NCI-H2081 treated with DMSO at 0.1 percent for 48 hours (cell line): ENCODE measurements around the gene HOXC11.
A peak's percentile ranks its signal among the peaks of the same experiment; 100 is the strongest.

ENCODE experiments used
- DNase-seq: peaks from one replicate; lab custom pipeline; 2025; lab: John Stamatoyannopoulos, UW

HOXC11 gene

DNA sequence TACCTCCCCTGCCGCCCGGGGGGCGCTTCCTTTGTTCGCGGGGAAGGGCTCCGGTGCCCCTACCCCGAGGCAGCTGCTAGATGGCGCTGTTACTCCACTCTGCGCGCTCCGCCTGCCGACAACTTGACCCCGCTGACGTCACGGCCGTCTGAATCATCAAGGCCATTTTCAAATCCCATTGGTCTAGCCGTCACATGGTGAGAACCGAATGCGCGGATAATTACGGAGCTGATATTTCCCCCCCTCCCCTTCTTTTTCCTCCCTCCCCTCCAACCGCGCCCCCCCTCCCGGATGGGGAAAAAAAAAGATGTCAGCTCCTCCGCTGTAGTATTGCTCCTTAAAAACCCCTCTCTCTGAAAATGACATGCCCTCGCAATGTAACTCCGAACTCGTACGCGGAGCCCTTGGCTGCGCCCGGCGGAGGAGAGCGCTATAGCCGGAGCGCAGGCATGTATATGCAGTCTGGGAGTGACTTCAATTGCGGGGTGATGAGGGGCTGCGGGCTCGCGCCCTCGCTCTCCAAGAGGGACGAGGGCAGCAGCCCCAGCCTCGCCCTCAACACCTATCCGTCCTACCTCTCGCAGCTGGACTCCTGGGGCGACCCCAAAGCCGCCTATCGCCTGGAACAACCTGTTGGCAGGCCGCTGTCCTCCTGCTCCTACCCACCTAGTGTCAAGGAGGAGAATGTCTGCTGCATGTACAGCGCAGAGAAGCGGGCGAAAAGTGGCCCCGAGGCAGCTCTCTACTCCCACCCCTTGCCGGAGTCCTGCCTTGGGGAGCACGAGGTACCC, 12.2 kb downstream of the HOXC11 start, which contains the start of gene HOXC10:
TSS of gene HOXC10 (plus strand) at position 246 of the 791 bp plus-strand sequence. CDS start at position 360, 114 bp downstream.
- DNase-seq: peak; percentile 54

DNA sequence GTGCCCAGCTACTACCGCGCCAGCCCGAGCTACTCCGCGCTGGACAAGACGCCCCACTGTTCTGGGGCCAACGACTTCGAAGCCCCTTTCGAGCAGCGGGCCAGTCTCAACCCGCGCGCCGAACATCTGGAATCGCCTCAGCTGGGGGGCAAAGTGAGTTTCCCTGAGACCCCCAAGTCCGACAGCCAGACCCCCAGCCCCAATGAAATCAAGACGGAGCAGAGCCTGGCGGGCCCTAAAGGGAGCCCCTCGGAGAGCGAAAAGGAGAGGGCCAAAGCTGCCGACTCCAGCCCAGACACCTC, 12.7 kb downstream of the HOXC11 start:
- DNase-seq: no peak

DNA sequence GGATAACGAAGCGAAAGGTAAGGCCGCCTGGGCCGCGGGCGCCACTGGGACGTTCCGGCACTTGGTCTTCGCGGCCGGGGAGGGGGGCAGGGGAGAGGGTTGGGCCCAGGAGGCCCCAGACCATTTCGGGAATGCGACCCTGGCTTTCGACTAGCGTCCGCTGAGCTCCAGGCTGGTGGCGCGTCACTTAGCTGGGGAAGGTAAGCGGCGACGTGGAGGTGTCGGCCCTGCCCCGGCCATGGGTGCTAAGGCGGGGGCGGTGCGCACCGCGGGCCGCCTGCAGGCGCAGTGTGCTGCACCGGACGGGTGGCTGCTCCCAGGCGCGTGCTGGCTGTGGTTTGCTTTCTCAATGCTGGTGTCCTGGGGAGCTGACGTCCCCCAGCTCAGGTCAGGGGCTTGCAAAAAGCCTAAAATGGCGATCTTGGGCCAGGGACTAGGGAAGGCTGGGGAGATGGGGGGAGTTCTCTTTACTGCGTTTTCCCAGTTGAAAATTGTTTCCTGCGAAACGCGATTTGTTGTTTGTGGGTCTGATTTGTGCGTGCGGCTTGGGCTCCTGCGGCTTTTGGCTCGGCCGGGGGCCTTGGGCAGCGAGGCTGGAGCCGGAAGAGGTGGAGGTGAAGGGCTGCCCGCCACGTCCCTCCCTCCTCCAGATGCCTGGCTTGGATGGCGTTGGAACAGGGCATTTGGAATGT, 13.2 kb downstream of the HOXC11 start:
- DNase-seq: no peak

DNA sequence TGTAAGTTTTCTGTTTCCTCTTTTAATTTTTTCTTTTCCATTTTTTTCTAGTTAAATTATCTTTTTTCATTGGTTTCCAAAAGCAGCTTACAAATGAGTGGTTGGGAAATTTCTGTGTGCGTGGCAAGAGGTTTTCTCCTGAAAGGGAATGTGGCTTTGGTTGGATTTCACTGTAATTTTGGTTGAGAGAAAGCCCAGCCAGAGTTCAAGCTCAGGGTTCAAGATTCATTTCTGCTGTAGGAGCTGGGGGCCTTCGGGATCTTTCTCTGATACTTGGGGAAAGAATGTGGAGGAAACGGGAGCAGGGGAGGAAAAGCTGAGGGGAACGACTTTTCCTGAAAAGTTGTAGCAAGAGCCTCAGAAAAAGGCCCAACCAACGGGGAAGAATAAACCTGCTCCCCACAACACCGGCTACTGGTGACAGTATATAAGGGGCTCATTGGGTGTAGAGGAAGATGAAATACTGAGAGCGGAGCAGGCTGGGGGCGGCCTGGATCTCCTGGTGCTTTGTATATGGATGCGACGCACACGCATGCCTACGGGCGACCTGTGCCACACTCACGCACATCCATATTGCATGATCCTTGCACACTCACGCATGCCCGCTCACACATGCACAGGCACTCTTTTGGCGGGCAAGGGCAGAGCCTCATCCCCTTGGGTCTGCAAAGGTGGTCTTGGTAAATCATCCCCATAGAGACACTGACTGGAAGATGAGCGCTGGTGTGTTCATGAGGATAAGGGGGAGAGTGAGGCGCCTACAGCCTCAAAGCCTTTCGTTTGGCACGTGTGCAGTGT, 14.0 kb downstream of the HOXC11 start:
- no peak for DNase-seq

DNA sequence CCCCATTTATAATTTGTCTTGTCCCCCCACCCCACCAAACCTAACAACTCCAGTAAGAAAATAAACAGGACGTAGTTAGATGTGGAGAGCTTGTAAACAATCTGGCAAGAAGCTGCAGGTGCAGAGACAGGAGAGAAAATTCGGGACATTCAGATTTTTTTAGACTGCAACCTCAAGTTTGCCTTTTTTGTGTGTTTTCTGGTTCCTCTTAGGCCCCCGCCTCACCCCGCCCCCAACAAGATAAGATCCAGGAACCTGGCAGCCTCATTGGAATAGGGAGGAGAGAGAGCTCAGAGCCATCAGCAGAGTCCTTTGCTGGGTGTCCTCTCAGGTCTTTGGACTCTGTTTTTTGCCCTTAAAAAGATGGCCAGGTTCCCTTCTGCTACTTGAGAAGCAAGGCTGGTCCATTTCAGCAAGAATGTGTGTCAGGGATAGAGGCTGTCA, 14.9 kb downstream of the HOXC11 start:
- DNase-seq: no peak

DNA sequence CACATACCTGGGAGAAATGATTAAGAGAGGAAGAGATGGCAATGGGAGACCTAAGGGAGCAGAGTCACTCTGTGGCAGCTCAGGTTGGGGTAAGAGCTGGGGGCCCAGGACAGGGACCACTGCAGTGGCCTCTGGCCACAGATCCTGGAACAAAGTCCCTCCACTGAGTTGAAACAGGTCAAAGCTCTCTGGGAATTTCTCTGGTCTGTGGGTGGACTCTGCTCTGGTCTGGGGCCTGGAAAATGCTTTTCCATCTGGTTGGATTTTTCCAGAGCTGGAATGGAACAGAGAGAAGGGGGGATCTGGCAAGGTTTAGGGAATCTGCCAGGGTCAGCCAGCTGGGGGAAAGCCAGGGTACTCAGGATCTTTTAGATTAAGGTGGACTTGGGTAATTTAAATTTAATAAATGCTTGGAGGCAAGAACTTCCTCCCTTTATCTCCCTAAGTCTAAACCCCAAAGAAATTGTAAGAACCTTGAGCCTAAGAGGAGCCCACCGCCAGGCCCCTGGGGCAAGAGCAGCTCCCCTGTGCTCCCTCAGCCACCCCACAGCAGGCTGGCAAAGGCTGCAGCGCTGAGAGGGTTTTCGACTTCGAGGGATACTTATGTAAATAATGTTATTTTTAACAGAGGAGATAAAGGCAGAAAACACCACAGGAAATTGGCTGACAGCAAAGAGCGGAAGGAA, 15.8 kb downstream of the HOXC11 start:
- no peak for DNase-seq

DNA sequence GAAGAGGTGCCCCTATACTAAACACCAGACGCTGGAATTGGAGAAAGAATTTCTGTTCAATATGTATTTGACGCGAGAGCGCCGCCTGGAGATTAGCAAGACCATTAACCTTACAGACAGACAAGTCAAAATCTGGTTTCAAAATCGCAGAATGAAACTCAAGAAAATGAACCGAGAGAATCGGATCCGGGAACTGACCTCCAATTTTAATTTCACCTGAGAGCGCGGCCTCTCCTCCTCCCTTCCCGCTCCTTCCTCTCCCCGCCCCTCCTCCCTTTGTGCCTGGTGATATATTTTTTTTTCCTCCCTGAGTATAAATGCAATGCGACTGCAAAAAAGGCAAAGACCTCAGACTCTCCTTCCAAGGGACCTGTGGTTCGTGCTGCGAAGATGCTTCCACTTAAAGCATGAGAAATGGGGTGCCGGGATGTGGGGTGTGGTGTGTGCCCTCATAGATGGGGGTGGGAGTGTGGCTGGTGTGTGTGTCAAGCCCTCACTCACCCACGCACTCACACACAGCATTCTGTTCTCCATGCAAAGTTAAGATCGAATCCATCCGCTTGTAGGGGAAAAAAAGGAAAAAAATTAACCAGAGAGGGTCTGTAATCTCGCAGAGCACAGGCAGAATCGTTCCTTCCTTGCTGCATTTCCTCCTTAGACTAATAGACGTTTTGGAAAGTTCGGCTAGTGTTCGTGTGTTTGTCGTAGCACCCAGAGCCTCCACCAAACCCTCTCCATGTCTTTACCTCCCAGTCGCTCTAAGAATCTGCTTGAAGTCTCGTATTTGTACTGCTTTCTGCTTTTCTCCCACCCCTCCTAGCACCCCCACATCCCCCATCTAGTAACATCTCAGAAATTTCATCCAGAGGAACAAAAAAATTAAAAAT, 16.5 kb downstream of the HOXC11 start:
- DNase-seq: no peak

DNA sequence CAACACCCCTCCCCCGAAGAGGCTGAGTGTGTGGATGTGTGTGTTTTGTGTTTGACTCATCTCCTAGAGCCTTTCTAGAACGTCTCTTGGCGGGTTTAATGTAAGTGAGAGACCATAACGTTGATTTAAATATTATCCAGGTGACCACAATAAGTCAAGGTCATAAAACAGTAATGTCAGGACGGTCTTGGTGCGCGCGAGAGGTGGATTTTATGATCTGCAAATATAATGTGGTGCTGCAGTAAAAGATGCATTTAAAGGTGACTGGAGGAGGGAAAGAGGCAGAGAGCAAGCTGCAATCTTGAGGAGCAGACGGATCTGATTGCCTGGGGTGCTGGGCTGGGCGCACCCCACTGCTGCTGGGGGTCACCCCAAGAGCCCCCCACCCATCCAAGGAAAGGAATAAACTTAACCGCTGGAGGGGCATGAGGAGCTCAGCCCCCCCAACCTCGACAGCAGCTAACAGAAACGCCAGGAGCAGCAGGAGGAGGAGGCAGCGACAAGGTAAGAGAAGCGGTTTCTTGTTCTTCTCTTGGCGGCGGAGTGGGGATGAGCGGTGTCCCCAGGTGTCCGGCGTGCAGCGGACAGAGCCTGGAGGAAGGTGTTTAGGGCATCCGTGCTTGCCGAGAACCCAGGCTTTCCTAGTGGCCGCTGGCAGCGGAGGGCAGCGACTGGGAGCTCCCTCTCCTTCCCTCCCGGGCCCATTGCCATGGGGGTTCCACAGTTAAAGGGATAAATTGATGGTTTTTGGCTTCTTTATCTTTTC, 17.6 kb downstream of the HOXC11 start:
- DNase-seq: no peak

DNA sequence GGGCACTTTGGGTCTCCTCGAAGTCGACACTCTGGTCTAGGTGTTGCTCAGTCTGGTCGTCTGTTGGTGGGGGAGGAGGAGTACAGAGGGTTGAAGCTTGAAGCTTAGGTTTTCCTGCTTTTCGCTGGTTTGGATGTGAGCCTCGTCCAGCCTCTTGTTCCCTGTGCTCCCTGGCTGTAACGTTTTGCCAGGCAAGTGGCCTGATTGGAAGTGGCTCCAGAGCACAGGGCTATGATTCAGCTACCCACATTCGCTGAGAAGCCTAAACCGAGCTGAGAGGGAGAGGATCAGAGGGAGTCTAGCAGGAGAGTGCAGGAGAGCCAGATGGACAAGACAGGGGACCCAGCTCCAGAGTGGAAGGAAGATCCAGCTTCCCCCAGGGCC, 18.1 kb downstream of the HOXC11 start:
- no peak for DNase-seq

DNA sequence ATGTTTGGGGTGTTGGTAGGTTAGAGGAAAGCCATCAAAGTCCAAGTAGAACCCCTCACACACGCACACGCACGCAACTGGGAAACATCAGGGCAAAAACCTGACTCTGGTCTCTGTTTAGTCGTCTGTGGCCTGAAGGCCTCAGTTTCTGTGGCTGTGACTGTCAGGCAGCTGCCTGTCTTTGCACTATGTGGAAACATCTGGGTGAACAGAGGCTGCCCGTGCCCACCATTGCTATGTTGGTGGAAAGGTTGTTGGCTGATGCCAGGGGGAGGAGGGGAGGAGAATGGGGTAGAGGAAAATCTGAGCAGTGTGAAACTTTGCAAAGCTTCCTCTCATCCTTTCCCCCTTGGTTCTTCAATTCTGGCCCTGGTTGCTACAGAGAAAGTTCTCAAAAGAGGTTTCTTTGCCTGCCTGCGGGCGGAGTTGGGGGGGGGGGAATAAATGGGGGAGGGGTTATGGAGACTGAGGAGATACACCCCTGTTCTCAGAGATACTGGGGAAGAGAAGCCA, 19.5 kb downstream of the HOXC11 start:
- no peak for DNase-seq

DNA sequence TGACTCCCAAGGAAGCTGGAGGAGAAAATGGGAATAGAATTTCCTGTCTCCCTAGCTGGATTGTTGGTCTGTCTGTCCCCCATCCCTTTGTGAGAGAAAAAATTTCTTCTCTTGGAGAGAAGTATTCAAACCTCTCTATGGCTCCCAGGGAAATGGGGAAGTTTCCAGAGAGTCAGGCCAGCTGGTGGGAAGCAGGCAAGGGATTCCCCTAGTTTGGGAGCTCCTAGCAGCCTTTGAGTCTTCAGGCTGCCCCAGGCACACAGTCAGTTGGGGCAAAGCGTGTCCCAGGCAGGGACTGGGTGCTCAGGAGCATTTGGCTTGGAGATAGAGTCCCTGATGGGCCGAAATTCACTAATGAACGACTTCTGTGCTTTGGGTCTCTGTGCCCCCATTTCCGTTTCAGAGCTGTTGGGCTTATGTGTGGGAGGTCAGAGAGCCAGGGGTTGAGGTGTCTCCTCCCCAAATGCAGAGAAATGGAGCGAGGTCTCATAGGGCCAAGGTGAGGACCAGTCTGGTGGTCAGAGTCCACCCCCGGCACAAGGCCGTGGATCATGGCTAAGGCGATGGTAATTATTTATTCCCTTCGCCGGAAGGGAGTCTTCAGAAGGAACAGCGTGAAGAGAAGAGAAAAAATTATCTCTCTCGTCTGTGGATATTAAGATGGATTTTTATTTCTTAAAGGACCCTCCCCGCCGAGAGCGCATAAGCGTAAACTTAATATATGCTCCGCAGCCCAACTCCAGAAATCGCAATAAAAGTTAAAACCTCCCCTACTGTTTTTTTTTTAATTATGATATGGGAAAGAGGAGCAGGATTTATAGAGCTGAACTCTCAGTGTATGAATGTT, 20.5 kb downstream of the HOXC11 start:
- no peak for DNase-seq

DNA sequence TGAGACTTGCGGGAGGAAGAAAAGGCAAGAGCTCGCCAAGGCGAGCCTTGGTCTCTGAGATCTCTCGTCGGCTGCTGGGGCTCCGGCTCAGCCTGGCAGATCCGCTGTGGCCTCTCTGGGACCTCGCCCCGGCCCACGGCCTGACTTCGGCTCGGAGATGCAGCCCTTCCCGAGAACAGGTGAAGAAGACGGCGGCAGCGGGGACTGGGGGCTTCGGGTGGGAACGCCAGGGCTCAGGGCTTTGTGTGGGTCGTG, 21.0 kb downstream of the HOXC11 start:
- no peak for DNase-seq

DNA sequence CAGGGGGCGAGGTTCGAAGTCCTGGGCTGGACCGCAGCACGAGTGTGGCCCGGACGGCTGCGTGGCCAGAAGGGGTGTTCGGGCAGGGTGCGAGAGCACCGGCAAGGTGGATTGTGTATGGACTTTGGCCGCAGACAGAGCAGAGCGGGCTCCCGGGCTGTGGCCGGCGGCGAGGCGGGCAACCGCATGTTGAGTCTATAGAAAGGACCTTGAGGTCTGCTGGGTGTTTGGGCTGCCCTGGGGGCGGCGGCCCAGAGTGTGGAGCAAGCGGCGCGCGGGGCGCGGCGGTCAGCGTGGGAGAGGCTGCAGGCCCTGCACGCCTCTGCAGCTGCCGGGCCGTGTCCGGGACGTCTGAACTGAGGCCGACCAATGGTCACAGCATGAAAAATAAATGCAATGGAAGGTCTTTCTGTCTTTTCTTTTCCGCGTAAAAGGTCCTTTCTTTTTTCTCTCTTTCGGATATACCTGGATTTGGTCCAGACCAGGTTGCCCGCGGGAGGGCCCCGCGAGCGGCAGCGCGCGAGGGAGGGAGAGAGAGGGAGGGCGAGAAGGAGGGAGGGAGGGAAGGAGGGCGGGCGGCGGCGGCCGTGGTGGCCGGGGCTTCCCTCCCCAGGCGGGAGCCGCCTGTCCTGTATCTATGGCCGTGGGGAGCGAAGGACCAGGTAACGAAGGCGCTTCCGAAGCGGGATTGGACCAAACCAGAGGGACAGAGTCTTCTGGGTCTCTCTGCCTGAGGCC, 21.5 kb downstream of the HOXC11 start:
- no peak for DNase-seq

DNA sequence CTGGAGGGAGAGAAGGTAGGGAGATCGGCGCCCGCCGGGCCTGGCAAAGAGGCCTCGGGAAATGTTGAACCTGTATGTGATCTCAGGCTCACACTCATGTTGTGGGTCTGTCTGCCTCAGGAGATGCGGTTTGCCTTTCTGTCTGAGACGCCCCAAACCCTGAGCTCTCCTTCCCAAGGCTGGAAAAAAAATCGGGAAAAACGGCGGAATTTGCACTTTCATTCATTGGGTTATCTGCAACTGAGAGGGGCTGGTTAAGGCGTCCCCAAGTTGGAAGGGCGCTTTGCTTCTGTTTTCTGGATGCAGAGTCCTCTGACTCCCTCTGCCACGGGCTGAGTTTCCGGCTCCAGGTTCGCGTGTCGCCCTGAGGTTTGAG, 22.1 kb downstream of the HOXC11 start:
- no peak for DNase-seq

DNA sequence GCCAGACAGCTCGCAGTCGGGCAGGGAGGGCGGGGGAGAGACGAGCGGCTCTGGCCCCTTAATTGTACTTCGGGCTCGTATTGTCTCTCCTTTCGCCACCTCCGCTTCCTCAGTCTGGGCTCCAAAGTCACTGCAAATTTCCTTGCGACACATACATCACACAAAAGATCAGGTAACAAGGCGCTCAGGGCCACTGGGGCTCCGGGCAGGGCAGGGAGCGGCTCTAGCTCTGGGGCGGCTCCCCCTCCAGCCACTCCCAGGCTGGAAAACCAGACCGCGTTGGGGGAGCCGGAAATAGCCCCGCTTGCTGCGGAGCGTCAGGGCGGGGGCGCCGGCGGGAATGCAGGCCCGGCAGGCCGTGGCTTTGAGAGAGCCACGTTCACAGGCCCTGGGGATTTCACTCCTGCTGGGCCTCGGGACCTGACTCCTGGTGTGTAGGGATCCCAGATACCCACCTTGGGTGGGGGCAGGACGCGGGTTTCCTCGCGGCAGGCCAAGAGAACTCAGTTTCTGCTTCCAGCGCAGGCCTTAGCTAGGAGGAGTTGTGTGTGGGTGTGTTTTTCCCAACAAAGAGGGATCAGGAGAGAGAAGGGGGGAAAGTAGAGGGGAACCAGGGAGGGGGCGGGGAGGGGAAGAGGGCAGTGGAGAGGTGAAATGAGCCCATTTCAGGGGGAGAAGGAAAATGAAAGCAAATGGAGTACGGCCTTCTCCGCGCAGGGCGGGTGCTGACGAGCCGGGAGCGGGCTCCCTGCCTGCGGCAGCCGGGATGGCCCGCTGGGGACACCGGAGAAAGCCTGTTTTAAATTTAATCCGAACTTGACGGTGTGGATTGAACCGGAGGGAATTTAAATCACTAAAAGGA, 22.7 kb downstream of the HOXC11 start:
- DNase-seq: no peak

DNA sequence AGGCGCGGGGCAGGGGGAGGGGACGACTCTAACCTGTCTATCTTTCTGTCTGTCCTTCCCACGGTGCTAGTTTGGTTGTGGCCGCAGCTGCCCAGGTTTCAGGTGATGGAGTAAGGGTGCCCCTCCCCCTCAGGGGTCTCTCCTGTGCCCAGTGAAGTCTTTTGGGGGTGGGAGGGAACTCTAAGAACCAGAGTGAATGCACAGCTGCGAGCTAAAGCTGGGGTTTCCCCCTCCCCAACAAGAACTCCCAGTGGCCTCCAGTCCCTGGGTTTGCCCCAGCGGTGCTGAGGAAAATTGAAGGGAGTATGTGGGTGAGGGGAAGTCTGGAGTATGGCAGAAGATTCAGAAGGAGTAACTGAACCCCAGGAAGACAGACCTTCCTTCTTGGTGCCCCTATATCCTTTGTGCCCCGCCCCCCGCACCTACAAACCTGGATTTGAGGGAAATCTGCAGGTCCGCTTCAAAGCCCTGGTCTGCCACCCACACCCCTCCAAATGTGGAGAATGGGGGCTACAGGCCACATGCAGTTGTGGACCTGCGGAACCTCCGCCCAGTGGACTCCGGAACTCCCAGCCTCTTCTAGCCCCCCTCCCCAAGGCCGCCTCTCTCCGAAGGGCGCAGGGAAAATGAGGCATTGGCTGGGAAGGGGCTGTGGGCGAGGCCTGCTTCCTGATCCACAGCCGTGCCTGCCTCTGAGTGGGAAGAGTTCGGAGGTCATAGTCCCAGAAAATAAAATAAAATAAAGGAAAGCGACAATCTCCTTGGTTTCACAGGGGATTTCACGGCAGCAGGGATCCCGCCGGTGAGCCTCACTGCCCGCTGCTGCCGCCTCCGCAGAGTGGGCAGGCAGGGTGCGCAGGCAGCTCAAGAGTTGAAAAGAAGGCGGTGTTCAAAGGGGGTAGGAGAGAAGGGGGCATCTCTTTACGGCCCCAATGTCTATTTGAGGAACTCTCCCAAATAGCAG, 23.6 kb downstream of the HOXC11 start:
- no peak for DNase-seq
